ENCODE data around the gene TOR1B. TPM values are rescaled to one million over a fixed set of nuclear protein-coding genes. Genes with fewer than 3 reads are reported as not detected.

The TOR1B gene
- total RNA-seq, 4 donors from 2014 or later = 4.1 to 33.9 (median 13.2) TPM

GRCh38 chr9:129776938-129777768 lies 25.8 kb upstream of the TOR1B start:
- no peak overlapping the region for H3K4me3 ChIP-seq
- DNase-seq = peak; percentile 96
- H3K27ac ChIP-seq = peak overlapping the region; percentile 66 to 71
- no peak for TF ChIP-seq CTCF (IDR thresholded peaks at IDR 0.05)
- no peaks in the 10 kb centered on the region for H3K27me3 ChIP-seq
- H3K9me3 ChIP-seq = no peaks in the 10 kb centered on the region
- intact Hi-C loops (cut with DNase I; ENCODE audit: low total_unique reads) = no loop called here
- H3K36me3 ChIP-seq = no peaks in the 10 kb centered on the region
- peaks cover 0 to 9% of the 10 kb centered on the region in 2 donors for H3K4me1 ChIP-seq

- H3K27ac ChIP-seq = peak overlapping the region; percentile 66 to 71
- H3K4me1 ChIP-seq = peaks cover 0 to 9% of the 10 kb centered on the region in 2 donors
- no peaks in the 10 kb centered on the region for H3K9me3 ChIP-seq
- TF ChIP-seq POLR2A (IDR thresholded peaks at IDR 0.05) (no peak), CTCF (IDR thresholded peaks at IDR 0.05) (no peak)
- H3K4me3 ChIP-seq = no peak overlapping the region
- no peak for DNase-seq
- no peaks in the 10 kb centered on the region for H3K36me3 ChIP-seq
- no peaks in the 10 kb centered on the region for H3K27me3 ChIP-seq
- intact Hi-C loops (cut with DNase I; ENCODE audit: low total_unique reads) = no loop called here
Measured at GRCh38 chr9:129777769-129778130, 25.2 kb upstream of the TOR1B start.

- Histone ChIP-seq H3K9me3 (no peaks in the 10 kb centered on the region), H3K36me3 (no peaks in the 10 kb centered on the region), H3K27ac (no peak overlapping the region), H3K27me3 (no peaks in the 10 kb centered on the region), H3K4me3 (no peak overlapping the region), H3K4me1 (peaks cover 0 to 9% of the 10 kb centered on the region in 2 donors)
- intact Hi-C loops (cut with DNase I; ENCODE audit: low total_unique reads) = no loop called here
- no peak for TF ChIP-seq POLR2A (IDR thresholded peaks at IDR 0.05)
- TF ChIP-seq CTCF (IDR thresholded peaks at IDR 0.05) = no peak
- DNase-seq = no peak
Measured at GRCh38 chr9:129778469-129778868, 24.5 kb upstream of the TOR1B start.

GRCh38 chr9:129779560-129780190 lies 23.3 kb upstream of the TOR1B start:
- Histone ChIP-seq H3K27ac (no peak overlapping the region), H3K4me1 (peaks cover 0 to 9% of the 10 kb centered on the region in 2 donors), H3K27me3 (no peaks in the 10 kb centered on the region), H3K9me3 (no peaks in the 10 kb centered on the region), H3K36me3 (no peaks in the 10 kb centered on the region), H3K4me3 (no peak overlapping the region)
- intact Hi-C loops (cut with DNase I; ENCODE audit: low total_unique reads) = loop anchor here (5.0 to 10.0 kb wide), 3 partner anchors 42 to 655 kb away; partner anchors contain the start of gene ASB6
- no peak for DNase-seq
- TF ChIP-seq CTCF (IDR thresholded peaks at IDR 0.05) (no peak), POLR2A (IDR thresholded peaks at IDR 0.05) (no peak)

GRCh38 chr9:129781131-129781530 lies 21.9 kb upstream of the TOR1B start:
- no peaks in the 10 kb centered on the region for H3K27me3 ChIP-seq
- TF ChIP-seq CTCF (IDR thresholded peaks at IDR 0.05) = no peak
- TF ChIP-seq POLR2A (IDR thresholded peaks at IDR 0.05) = no peak
- H3K4me3 ChIP-seq = no peak overlapping the region
- peaks cover 0 to 9% of the 10 kb centered on the region in 2 donors for H3K4me1 ChIP-seq
- no peaks in the 10 kb centered on the region for H3K36me3 ChIP-seq
- intact Hi-C loops (cut with DNase I; ENCODE audit: low total_unique reads) = loop anchor here (5.0 to 10.0 kb wide), 3 partner anchors 44 to 656 kb away; partner anchors contain the start of gene ASB6
- DNase-seq = no peak
- no peaks in the 10 kb centered on the region for H3K9me3 ChIP-seq
- H3K27ac ChIP-seq = no peak overlapping the region

All from uterus (tissue), 4 donors.